ENCODE data around the gene CA10. TPM values are rescaled to one million over a fixed set of nuclear protein-coding genes. Genes with fewer than 3 reads are reported as not detected.

The CA10 gene
- total RNA-seq, 2 donors from 2014 or later, result 0.26 TPM; not detected in 1

GRCh38 chr17:52147872-52148271 lies 10.6 kb downstream of the CA10 start:
- Histone ChIP-seq H3K27ac (no peak overlapping the region), H3K9me3 (no peaks in the 10 kb centered on the region), H3K4me1 (peaks cover 11% of the 10 kb centered on the region), H3K4me3 (no peak overlapping the region), H3K27me3 (no peaks in the 10 kb centered on the region), H3K36me3 (replicated peaks in 1 of 2; ENCODE audit: insufficient read depth in 1 of 2, low read depth in 2 of 2) (no peaks in the 10 kb centered on the region)
- intact Hi-C loops (cut with DNase I), result no loop called here
- ATAC-seq (no peak), DNase-seq (no peak)
- TF ChIP-seq POLR2A (IDR thresholded peaks at IDR 0.05), result no peak
- TF ChIP-seq, protein P1, sequence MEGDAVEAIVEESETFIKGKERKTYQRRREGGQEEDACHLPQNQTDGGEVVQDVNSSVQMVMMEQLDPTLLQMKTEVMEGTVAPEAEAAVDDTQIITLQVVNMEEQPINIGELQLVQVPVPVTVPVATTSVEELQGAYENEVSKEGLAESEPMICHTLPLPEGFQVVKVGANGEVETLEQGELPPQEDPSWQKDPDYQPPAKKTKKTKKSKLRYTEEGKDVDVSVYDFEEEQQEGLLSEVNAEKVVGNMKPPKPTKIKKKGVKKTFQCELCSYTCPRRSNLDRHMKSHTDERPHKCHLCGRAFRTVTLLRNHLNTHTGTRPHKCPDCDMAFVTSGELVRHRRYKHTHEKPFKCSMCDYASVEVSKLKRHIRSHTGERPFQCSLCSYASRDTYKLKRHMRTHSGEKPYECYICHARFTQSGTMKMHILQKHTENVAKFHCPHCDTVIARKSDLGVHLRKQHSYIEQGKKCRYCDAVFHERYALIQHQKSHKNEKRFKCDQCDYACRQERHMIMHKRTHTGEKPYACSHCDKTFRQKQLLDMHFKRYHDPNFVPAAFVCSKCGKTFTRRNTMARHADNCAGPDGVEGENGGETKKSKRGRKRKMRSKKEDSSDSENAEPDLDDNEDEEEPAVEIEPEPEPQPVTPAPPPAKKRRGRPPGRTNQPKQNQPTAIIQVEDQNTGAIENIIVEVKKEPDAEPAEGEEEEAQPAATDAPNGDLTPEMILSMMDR (IDR thresholded peaks at IDR 0.05), result no peak

DNA sequence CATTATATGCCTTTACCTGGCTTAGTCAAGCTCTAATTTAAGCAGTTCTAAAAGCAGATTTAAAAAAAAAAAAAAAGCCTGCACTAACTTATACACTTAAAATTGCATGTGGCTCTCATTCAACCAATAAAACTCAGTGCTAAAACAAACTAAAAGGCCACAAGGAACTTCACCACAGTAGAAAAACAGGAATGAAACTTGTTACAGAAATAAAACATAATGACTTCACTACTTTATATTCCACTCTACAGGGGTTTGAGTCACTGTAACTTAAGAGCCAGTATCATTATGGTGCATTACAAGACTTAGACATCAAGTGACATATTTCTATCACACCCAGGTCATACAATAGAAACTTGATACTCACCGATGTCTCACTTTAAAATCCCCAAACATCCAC lies 11.1 kb downstream of the CA10 start:
- DNase-seq (no peak), ATAC-seq (no peak)
- Histone ChIP-seq H3K4me1 (peaks cover 11% of the 10 kb centered on the region), H3K36me3 (replicated peaks in 1 of 2; ENCODE audit: insufficient read depth in 1 of 2, low read depth in 2 of 2) (no peaks in the 10 kb centered on the region), H3K4me3 (no peak overlapping the region), H3K27me3 (no peaks in the 10 kb centered on the region), H3K27ac (no peak overlapping the region), H3K9me3 (no peaks in the 10 kb centered on the region)
- TF ChIP-seq, protein P1 (IDR thresholded peaks at IDR 0.05), result no peak
- TF ChIP-seq POLR2A (IDR thresholded peaks at IDR 0.05), result no peak
- WGBS, 2 donors, result 96% methylated on average over 1 of the region's 1 CpG
- intact Hi-C loops (cut with DNase I), result no loop called here

- no peaks in the 10 kb centered on the region for H3K9me3 ChIP-seq
- H3K4me1 ChIP-seq, result peaks cover 11% of the 10 kb centered on the region
- ATAC-seq (no peak), DNase-seq (no peak)
- TF ChIP-seq, protein P1 (IDR thresholded peaks at IDR 0.05), result no peak
- no peak for TF ChIP-seq POLR2A (IDR thresholded peaks at IDR 0.05)
- intact Hi-C loops (cut with DNase I), result no loop called here
- no peaks in the 10 kb centered on the region for H3K36me3 ChIP-seq (replicated peaks in 1 of 2; ENCODE audit: insufficient read depth in 1 of 2, low read depth in 2 of 2)
- H3K27me3 ChIP-seq, result no peaks in the 10 kb centered on the region
- no peak overlapping the region for H3K4me3 ChIP-seq
- no peak overlapping the region for H3K27ac ChIP-seq
These were observed 13.0 kb downstream of the CA10 start for GRCh38 chr17:52145476-52145875.

- ATAC-seq (no peak), DNase-seq (no peak)
- TF ChIP-seq POLR2A (IDR thresholded peaks at IDR 0.05), result no peak
- TF ChIP-seq, protein P1 (IDR thresholded peaks at IDR 0.05), result no peak
- intact Hi-C loops (cut with DNase I), result no loop called here
- Histone ChIP-seq H3K27ac (no peak overlapping the region), H3K36me3 (replicated peaks in 1 of 2; ENCODE audit: insufficient read depth in 1 of 2, low read depth in 2 of 2) (no peaks in the 10 kb centered on the region), H3K4me1 (peaks cover 2% of the 10 kb centered on the region), H3K27me3 (no peaks in the 10 kb centered on the region), H3K4me3 (no peak overlapping the region), H3K9me3 (no peaks in the 10 kb centered on the region)
- 31 to 37% methylated on average over 1 of the region's 1 CpG for WGBS, 2 donors
These were observed 15.0 kb downstream of the CA10 start for GRCh38 chr17:52143542-52143941.

- WGBS, 2 donors, result 79 to 85% methylated on average over 3 of the region's 3 CpGs
- H3K9me3 ChIP-seq, result no peaks in the 10 kb centered on the region
- H3K27me3 ChIP-seq, result no peaks in the 10 kb centered on the region
- H3K4me1 ChIP-seq, result no peaks in the 10 kb centered on the region
- no peaks in the 10 kb centered on the region for H3K36me3 ChIP-seq (replicated peaks in 1 of 2; ENCODE audit: insufficient read depth in 1 of 2, low read depth in 2 of 2)
- no peak overlapping the region for H3K4me3 ChIP-seq
- ATAC-seq (no peak), DNase-seq (no peak)
- no peak overlapping the region for H3K27ac ChIP-seq
- intact Hi-C loops (cut with DNase I), result no loop called here
- TF ChIP-seq, protein P1 (IDR thresholded peaks at IDR 0.05), result no peak
- TF ChIP-seq POLR2A (IDR thresholded peaks at IDR 0.05), result no peak
These were observed 17.9 kb downstream of the CA10 start for GRCh38 chr17:52140601-52141000.
